Measurements from ENCODE around the gene TEX44.

Gene TEX44

DNA sequence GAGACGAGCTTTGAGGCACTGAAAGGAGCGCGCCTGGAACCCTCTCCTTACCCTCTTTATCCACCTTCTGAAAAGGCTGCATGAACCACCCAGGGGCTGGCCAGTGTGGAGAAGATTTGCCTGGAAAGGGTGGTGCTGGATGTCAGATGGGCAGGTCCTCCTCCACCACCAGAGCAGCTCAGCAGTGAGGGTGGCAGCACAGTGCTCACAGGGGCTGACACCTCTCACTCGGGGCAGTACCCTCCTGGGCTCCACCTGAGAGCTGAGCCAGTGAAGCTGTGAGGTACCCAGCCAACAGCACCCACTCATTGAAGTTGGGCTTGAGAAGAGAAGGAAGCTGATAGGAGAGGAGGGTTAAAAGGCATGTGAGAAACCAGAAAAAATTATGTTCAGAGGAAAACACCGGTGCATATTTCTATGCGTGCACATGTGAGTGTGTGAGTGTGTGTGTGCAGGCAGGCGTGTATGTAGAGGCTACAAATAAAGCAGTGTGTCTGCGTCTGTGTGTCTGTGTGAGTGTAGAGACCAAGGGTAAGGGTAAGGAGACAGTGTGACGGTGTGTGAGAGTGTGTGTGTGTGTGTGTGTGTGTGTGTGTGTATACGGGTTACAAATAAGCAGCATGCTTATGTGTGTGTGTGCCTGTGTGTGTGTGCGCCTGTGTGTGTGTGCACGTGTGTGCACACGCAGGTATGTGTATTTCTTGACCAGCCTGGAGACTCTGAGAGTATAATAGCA lies 40.7 kb downstream of the TEX44 start:
- Mint-ChIP-seq H3K36me3 (ENCODE audit: insufficient read depth) (peaks cover 1% of the 10 kb centered on the region), H3K4me1 (no peaks in the 10 kb centered on the region), H3K27me3 (no peaks in the 10 kb centered on the region), H3K4me3 (no peak overlapping the region), H3K9me3 (no peaks in the 10 kb centered on the region), H3K27ac (ENCODE audit: low read depth) (no peak overlapping the region)
- DNase-seq (ENCODE audit: low spot score in 2 of 2), result no peak
- no peak for ATAC-seq (replicated peaks; ENCODE audit: extremely low read depth, poor library complexity, severe bottlenecking)

DNA sequence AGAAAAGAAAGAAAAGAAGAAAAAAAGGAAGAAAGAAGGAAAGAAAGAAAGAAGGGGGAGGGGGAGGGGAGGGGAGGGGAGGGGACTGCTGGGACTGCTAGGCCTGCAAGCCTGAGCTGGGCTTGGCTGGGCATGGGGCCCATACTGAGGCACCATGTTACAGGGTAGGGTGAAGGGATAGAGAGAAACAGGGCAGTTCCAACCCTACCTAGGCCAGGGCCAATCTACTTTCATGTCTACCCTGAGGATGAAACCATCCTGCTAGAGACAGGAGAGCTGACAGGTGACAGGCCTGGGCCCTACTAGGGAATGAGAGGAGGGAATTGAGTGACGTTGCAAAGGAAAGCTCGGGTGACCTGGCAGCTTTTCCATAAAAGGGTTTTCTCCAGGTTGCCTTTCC lies 41.7 kb downstream of the TEX44 start:
- Mint-ChIP-seq H3K36me3 (ENCODE audit: insufficient read depth) (peaks cover 1% of the 10 kb centered on the region), H3K4me1 (no peaks in the 10 kb centered on the region), H3K27ac (ENCODE audit: low read depth) (peak overlapping the region; percentile 79), H3K4me3 (no peak overlapping the region), H3K27me3 (no peaks in the 10 kb centered on the region), H3K9me3 (no peaks in the 10 kb centered on the region)
- ATAC-seq (replicated peaks; ENCODE audit: extremely low read depth, poor library complexity, severe bottlenecking) (no peak), DNase-seq (ENCODE audit: low spot score in 2 of 2) (no peak)

- Mint-ChIP-seq H3K27ac (ENCODE audit: low read depth) (no peak overlapping the region), H3K4me3 (no peak overlapping the region), H3K9me3 (no peaks in the 10 kb centered on the region), H3K4me1 (no peaks in the 10 kb centered on the region), H3K36me3 (ENCODE audit: insufficient read depth) (peaks cover 1% of the 10 kb centered on the region), H3K27me3 (no peaks in the 10 kb centered on the region)
- DNase-seq (ENCODE audit: low spot score in 2 of 2) (no peak), ATAC-seq (replicated peaks; ENCODE audit: extremely low read depth, poor library complexity, severe bottlenecking) (no peak)
Measured at GRCh38 chr2:231634951-231635875, 42.5 kb downstream of the TEX44 start.

GRCh38 chr2:231640241-231640640 lies 47.6 kb downstream of the TEX44 start:
- DNase-seq (ENCODE audit: low spot score in 2 of 2), result no peak
- Mint-ChIP-seq H3K4me1 (peaks cover 9% of the 10 kb centered on the region), H3K27ac (ENCODE audit: low read depth) (no peak overlapping the region), H3K36me3 (ENCODE audit: insufficient read depth) (peaks cover 3% of the 10 kb centered on the region), H3K4me3 (no peak overlapping the region), H3K27me3 (no peaks in the 10 kb centered on the region), H3K9me3 (no peaks in the 10 kb centered on the region)
- ATAC-seq (replicated peaks; ENCODE audit: extremely low read depth, poor library complexity, severe bottlenecking), result no peak

DNA sequence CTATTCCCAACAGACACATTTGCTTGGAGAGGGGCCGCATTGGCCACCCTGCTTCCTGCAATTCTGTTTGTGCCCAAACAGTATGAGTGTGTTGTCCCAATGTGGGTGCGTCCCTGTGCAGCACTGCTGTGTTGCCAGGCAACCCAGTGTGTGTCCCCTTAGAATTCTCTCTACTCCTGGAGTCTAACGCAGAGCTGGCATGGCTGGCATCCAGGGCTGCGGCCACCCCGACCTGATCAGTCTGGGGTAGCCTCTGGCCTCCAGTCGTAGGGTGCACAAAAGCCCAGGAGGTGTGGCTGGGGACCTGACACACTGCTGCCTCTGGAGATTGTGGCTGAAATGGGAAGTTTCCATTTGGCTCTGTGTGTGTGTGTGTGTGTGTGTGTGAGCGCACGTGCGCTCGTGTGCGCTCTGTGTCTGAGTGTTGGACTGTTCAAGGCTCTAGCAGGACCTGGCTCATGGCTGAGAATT lies 48.0 kb downstream of the TEX44 start:
- H3K27ac Mint-ChIP-seq (ENCODE audit: low read depth), result no peak overlapping the region
- DNase-seq (ENCODE audit: low spot score in 2 of 2) (no peak), ATAC-seq (replicated peaks; ENCODE audit: extremely low read depth, poor library complexity, severe bottlenecking) (no peak)
- no peak overlapping the region for H3K4me3 Mint-ChIP-seq
- H3K27me3 Mint-ChIP-seq, result no peaks in the 10 kb centered on the region
- no peaks in the 10 kb centered on the region for H3K9me3 Mint-ChIP-seq
- H3K4me1 Mint-ChIP-seq, result peaks cover 9% of the 10 kb centered on the region
- H3K36me3 Mint-ChIP-seq (ENCODE audit: insufficient read depth), result peaks cover 3% of the 10 kb centered on the region

GRCh38 chr2:231642631-231643494 lies 50.2 kb downstream of the TEX44 start:
- no peak overlapping the region for H3K27ac Mint-ChIP-seq (ENCODE audit: low read depth)
- peaks cover 9% of the 10 kb centered on the region for H3K4me1 Mint-ChIP-seq
- peaks cover 3% of the 10 kb centered on the region for H3K36me3 Mint-ChIP-seq (ENCODE audit: insufficient read depth)
- H3K4me3 Mint-ChIP-seq, result peak overlapping the region; percentile 23
- H3K27me3 Mint-ChIP-seq, result no peaks in the 10 kb centered on the region
- DNase-seq (ENCODE audit: low spot score in 2 of 2) (no peak), ATAC-seq (replicated peaks; ENCODE audit: extremely low read depth, poor library complexity, severe bottlenecking) (peak; percentile 43)
- no peaks in the 10 kb centered on the region for H3K9me3 Mint-ChIP-seq

GRCh38 chr2:231643495-231643888 lies 50.8 kb downstream of the TEX44 start:
- H3K27ac Mint-ChIP-seq (ENCODE audit: low read depth), result no peak overlapping the region

More at GRCh38 chr2:231643495-231643888, 50.8 kb downstream of the TEX44 start:
- peaks cover 9% of the 10 kb centered on the region for H3K4me1 Mint-ChIP-seq
- no peaks in the 10 kb centered on the region for H3K27me3 Mint-ChIP-seq
- ATAC-seq (replicated peaks; ENCODE audit: extremely low read depth, poor library complexity, severe bottlenecking), result no peak
- H3K9me3 Mint-ChIP-seq, result no peaks in the 10 kb centered on the region
- H3K4me3 Mint-ChIP-seq, result no peak overlapping the region
- no peak for DNase-seq (ENCODE audit: low spot score in 2 of 2)
- H3K36me3 Mint-ChIP-seq (ENCODE audit: insufficient read depth), result peaks cover 2% of the 10 kb centered on the region

All from central memory CD8-positive, alpha-beta T cell (primary cell).